ENCODE results near the gene TNRC18.

Gene TNRC18

DNA sequence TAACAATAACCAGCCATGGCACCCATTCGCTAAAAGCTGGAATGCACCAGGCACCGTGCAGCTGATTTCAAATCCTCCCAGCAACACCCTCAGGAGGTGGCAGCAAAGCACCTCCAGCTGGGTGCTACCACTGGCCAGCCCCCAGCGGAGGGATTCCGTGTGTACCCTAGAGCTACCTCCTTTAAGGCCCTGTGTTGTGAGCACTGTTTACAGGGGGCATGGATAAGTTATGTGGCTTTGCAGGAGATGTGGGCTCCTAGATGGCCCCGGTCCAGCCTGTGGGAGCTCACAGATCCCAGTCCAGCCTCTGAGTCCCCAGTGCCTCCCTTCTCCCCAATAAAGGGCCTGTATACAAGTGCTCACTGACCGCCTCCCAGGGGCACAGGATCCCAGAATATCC, 27.1 kb downstream of the TNRC18 start:
- H3K36me3 ChIP-seq = no peaks in the 10 kb centered on the region; the same call in 1 of the 2 replicates
- no peak for DNase-seq
- H3K9me3 ChIP-seq = no peaks in the 10 kb centered on the region
- H3K4me3 ChIP-seq (ENCODE audit: low read depth, low read length) = peak overlapping the region; percentile 31
- TF ChIP-seq, protein P1, sequence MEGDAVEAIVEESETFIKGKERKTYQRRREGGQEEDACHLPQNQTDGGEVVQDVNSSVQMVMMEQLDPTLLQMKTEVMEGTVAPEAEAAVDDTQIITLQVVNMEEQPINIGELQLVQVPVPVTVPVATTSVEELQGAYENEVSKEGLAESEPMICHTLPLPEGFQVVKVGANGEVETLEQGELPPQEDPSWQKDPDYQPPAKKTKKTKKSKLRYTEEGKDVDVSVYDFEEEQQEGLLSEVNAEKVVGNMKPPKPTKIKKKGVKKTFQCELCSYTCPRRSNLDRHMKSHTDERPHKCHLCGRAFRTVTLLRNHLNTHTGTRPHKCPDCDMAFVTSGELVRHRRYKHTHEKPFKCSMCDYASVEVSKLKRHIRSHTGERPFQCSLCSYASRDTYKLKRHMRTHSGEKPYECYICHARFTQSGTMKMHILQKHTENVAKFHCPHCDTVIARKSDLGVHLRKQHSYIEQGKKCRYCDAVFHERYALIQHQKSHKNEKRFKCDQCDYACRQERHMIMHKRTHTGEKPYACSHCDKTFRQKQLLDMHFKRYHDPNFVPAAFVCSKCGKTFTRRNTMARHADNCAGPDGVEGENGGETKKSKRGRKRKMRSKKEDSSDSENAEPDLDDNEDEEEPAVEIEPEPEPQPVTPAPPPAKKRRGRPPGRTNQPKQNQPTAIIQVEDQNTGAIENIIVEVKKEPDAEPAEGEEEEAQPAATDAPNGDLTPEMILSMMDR (IDR thresholded peaks at IDR 0.05; ENCODE audit: low read depth, low read length) = no peak
- no peaks in the 10 kb centered on the region for H3K4me1 ChIP-seq
- H3K27me3 ChIP-seq = no peaks in the 10 kb centered on the region

GRCh38 chr7:5395246-5395645, 28.4 kb downstream of the TNRC18 start:
- Histone ChIP-seq H3K9me3 (no peaks in the 10 kb centered on the region), H3K36me3 (no peaks in the 10 kb centered on the region; the same call in 1 of the 2 replicates), H3K4me1 (no peaks in the 10 kb centered on the region), H3K4me3 (ENCODE audit: low read depth, low read length) (no peak overlapping the region), H3K27me3 (no peaks in the 10 kb centered on the region)
- TF ChIP-seq, protein P1 (IDR thresholded peaks at IDR 0.05; ENCODE audit: low read depth, low read length) = no peak
- DNase-seq = no peak

- TF ChIP-seq, protein P1 (IDR thresholded peaks at IDR 0.05; ENCODE audit: low read depth, low read length) = no peak
- Histone ChIP-seq H3K9me3 (no peaks in the 10 kb centered on the region), H3K4me3 (ENCODE audit: low read depth, low read length) (no peak overlapping the region)
These were observed 29.1 kb downstream of the TNRC18 start for GRCh38 chr7:5394264-5395105.

GRCh38 chr7:5393748-5394147, 29.9 kb downstream of the TNRC18 start:
- Histone ChIP-seq H3K27me3 (no peaks in the 10 kb centered on the region), H3K9me3 (no peaks in the 10 kb centered on the region), H3K4me3 (ENCODE audit: low read depth, low read length) (no peak overlapping the region), H3K36me3 (no peaks in the 10 kb centered on the region; the same call in 1 of the 2 replicates), H3K4me1 (no peaks in the 10 kb centered on the region)
- TF ChIP-seq, protein P1 (IDR thresholded peaks at IDR 0.05; ENCODE audit: low read depth, low read length) = no peak
- no peak for DNase-seq

More at GRCh38 chr7:5394264-5395105, 29.1 kb downstream of the TNRC18 start:
- H3K27me3 ChIP-seq = no peaks in the 10 kb centered on the region
- no peaks in the 10 kb centered on the region; the same call in 1 of the 2 replicates for H3K36me3 ChIP-seq
- no peak for DNase-seq
- H3K4me1 ChIP-seq = no peaks in the 10 kb centered on the region

DNA sequence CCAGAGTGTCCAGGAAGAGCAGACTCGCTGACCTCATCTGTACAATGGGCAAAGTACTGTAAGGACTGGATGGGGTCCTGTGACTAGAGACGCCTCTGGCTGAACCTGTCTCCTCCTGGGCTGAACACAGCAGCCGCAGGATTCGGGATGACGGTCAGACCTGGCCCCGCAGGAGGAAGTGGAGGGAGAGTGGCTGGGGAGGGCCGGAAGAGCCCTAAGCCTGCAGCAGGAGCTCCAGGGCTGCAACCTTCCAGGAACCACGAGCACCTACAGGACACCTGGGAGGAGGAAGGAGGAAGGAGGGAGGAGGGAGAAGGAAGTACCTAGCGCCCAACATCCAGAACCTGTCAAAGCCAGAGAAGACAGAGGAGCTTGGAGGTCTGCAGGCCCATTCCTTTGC, 30.3 kb downstream of the TNRC18 start:
- TF ChIP-seq, protein P1 (IDR thresholded peaks at IDR 0.05; ENCODE audit: low read depth, low read length) = no peak
- no peaks in the 10 kb centered on the region for H3K4me1 ChIP-seq
- no peaks in the 10 kb centered on the region for H3K27me3 ChIP-seq
- no peaks in the 10 kb centered on the region; the same call in 1 of the 2 replicates for H3K36me3 ChIP-seq
- no peaks in the 10 kb centered on the region for H3K9me3 ChIP-seq
- no peak for DNase-seq
- no peak overlapping the region for H3K4me3 ChIP-seq (ENCODE audit: low read depth, low read length)

- H3K9me3 ChIP-seq = no peaks in the 10 kb centered on the region
- H3K27me3 ChIP-seq = no peaks in the 10 kb centered on the region
- no peak for DNase-seq
- TF ChIP-seq, protein P1 (IDR thresholded peaks at IDR 0.05; ENCODE audit: low read depth, low read length) = no peak
- peaks cover 13% of the 10 kb centered on the region for H3K36me3 ChIP-seq
- H3K4me1 ChIP-seq = no peaks in the 10 kb centered on the region
- no peak overlapping the region for H3K4me3 ChIP-seq (ENCODE audit: low read depth, low read length)
These were observed 32.7 kb downstream of the TNRC18 start for GRCh38 chr7:5390918-5391317.

All from BE2C (cell line).